ENCODE measurements around the gene HDAC4. TPM values are rescaled to one million over a fixed set of nuclear protein-coding genes. Genes with fewer than 3 reads are reported as not detected.

The HDAC4 gene
- total and polyA plus RNA-seq, 2 donors from 2014 or later: 2.2 to 56.8 TPM

DNA sequence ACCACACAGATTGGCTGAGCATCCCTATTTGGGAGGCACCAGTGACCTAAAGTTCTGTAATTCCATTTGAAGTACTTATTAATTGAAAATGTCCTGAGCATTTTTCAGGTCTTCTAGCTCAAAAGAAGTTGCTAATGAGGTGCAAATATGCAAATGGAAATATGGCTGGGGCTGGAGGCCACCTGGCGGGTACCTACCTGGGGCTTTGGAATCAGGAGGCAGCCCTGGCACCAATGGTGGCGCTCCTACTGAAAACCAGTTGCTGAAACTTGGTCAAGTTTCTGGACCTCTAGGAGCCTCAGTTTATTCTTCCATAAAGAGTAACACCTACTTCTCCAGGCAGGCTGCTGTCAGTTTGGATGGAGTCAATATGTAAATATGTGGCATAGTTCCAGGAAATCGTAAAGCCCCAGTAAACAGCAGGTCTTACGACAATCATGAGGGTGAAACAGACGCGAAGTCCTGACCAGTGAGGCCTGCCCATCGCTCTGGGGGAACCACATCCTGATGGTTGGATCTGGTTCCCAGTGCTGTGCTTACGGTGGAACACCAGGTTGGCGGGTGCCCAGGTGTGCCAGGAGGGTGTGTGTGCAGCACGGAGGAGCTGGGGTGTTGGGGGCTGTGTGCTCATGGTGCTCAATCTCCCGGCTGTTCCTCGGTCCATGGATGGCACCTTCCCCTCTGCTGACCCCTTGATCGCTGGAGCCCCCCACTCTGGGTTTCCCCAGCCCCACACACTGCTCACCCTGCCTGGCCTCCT, 366.8 kb downstream of the HDAC4 start:
- Histone ChIP-seq H3K9me3 (ENCODE audit: control insufficient read depth in 2 of 3, insufficient read depth in 1 of 3, low read length in 3 of 3) (no peaks in the 10 kb centered on the region), H3K36me3 (ENCODE audit: control insufficient read depth in 2 of 3, insufficient read depth in 3 of 3, low read length in 3 of 3) (no peaks in the 10 kb centered on the region), H3K27ac (ENCODE audit: low read depth in 2 of 2, low read length in 2 of 2) (no peak overlapping the region), H3K4me1 (ENCODE audit: control insufficient read depth in 2 of 3, insufficient read depth in 2 of 3, low read depth in 1 of 3, low read length in 3 of 3) (no peaks in the 10 kb centered on the region), H3K27me3 (ENCODE audit: control insufficient read depth, insufficient read depth, low read length) (no peaks in the 10 kb centered on the region), H3K9ac (ENCODE audit: low read length in 3 of 3) (no peak overlapping the region), H3K4me3 (ENCODE audit: low read length in 3 of 3) (no peak overlapping the region)
- intact Hi-C loops (cut with DNase I): no loop called here
- DNase-seq: peak in 1 of 5 donors; percentile 30
- TF ChIP-seq, protein P1, sequence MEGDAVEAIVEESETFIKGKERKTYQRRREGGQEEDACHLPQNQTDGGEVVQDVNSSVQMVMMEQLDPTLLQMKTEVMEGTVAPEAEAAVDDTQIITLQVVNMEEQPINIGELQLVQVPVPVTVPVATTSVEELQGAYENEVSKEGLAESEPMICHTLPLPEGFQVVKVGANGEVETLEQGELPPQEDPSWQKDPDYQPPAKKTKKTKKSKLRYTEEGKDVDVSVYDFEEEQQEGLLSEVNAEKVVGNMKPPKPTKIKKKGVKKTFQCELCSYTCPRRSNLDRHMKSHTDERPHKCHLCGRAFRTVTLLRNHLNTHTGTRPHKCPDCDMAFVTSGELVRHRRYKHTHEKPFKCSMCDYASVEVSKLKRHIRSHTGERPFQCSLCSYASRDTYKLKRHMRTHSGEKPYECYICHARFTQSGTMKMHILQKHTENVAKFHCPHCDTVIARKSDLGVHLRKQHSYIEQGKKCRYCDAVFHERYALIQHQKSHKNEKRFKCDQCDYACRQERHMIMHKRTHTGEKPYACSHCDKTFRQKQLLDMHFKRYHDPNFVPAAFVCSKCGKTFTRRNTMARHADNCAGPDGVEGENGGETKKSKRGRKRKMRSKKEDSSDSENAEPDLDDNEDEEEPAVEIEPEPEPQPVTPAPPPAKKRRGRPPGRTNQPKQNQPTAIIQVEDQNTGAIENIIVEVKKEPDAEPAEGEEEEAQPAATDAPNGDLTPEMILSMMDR (IDR thresholded peaks at IDR 0.05; ENCODE audit: borderline replicate concordance, extremely low read depth, insufficient read depth): no peak
- no peak for FAIRE-seq

DNA sequence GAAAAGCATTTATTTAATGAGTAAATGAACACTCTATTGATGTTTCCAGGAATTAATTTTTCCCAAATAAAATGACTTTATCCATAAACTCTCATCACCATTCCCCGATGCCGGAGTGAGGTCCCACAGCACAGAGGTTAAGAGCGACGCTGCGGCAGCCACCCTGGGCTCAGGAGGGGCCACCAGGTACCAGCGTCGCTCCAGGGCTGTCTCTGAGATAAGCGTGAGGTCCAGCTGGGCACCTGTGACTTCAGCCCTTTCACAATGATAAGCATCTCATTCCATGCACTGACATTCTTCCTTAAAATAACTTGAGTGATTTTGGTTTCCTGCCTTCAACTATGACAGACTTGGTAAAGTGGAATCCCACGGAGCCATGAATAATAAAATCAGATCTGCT, 370.9 kb downstream of the HDAC4 start:
- FAIRE-seq (no peak), DNase-seq (no peak)
- Histone ChIP-seq H3K4me1 (ENCODE audit: control insufficient read depth in 2 of 3, insufficient read depth in 2 of 3, low read depth in 1 of 3, low read length in 3 of 3) (no peaks in the 10 kb centered on the region), H3K27ac (ENCODE audit: low read depth in 2 of 2, low read length in 2 of 2) (no peak overlapping the region), H3K9me3 (ENCODE audit: control insufficient read depth in 2 of 3, insufficient read depth in 1 of 3, low read length in 3 of 3) (no peaks in the 10 kb centered on the region), H3K27me3 (ENCODE audit: control insufficient read depth, insufficient read depth, low read length) (no peaks in the 10 kb centered on the region), H3K36me3 (ENCODE audit: control insufficient read depth in 2 of 3, insufficient read depth in 3 of 3, low read length in 3 of 3) (no peaks in the 10 kb centered on the region), H3K4me3 (ENCODE audit: low read length in 3 of 3) (no peak overlapping the region), H3K9ac (ENCODE audit: low read length in 3 of 3) (no peak overlapping the region)
- intact Hi-C loops (cut with DNase I): no loop called here
- TF ChIP-seq, protein P1 (IDR thresholded peaks at IDR 0.05; ENCODE audit: borderline replicate concordance, extremely low read depth, insufficient read depth): no peak

DNA sequence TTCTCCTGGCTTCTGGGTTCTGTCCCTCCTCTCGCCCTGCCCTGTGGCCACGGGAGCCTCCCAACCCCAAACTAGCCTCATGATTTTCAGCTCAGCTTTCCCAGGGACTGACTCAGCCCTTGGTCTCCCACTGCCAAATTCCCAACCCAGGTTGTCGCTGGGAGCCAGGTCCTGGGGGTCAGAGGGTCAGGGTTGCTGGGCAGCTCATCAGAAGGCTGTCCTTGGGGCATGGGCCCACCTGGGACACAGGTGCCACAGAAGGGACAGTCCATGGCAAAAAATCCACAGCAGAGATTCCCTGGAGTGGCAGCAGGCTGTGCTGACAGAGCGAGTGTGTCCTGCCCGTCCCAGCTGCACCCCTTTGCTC, 372.6 kb downstream of the HDAC4 start:
- DNase-seq (peak in 1 of 5 donors; percentile 32), FAIRE-seq (no peak)
- intact Hi-C loops (cut with DNase I): no loop called here
- Histone ChIP-seq H3K4me3 (ENCODE audit: low read length in 3 of 3) (no peak overlapping the region), H3K36me3 (ENCODE audit: control insufficient read depth in 2 of 3, insufficient read depth in 3 of 3, low read length in 3 of 3) (no peaks in the 10 kb centered on the region), H3K9me3 (ENCODE audit: control insufficient read depth in 2 of 3, insufficient read depth in 1 of 3, low read length in 3 of 3) (no peaks in the 10 kb centered on the region), H3K4me1 (ENCODE audit: control insufficient read depth in 2 of 3, insufficient read depth in 2 of 3, low read depth in 1 of 3, low read length in 3 of 3) (no peaks in the 10 kb centered on the region), H3K27me3 (ENCODE audit: control insufficient read depth, insufficient read depth, low read length) (no peaks in the 10 kb centered on the region), H3K27ac (ENCODE audit: low read depth in 2 of 2, low read length in 2 of 2) (no peak overlapping the region), H3K9ac (ENCODE audit: low read length in 3 of 3) (no peak overlapping the region)
- TF ChIP-seq, protein P1 (IDR thresholded peaks at IDR 0.05; ENCODE audit: borderline replicate concordance, extremely low read depth, insufficient read depth): no peak
